ENCODE results near the gene DEGS2.

The DEGS2 gene

GRCh38 chr14:100132903-100133510, 26.4 kb downstream of the DEGS2 start:
- Histone ChIP-seq H3F3A (ENCODE audit: control insufficient read depth, insufficient read depth) (no peaks in the 10 kb centered on the region), H3K27ac (ENCODE audit: low read depth, low read length) (no peak overlapping the region), H3K9me3 (ENCODE audit: control insufficient read depth, insufficient read depth, low read length) (no peaks in the 10 kb centered on the region), H3K4me2 (ENCODE audit: low read length) (no peak overlapping the region), H3K27me3 (ENCODE audit: control insufficient read depth, low read length) (no peaks in the 10 kb centered on the region), H3K9me2 (replicated peaks; ENCODE audit: control insufficient read depth, low read length) (no peaks in the 10 kb centered on the region), H3K4me1 (ENCODE audit: control insufficient read depth, low read length) (no peaks in the 10 kb centered on the region), H3K79me2 (ENCODE audit: control insufficient read depth, low read length) (no peaks in the 10 kb centered on the region), H4K20me1 (ENCODE audit: control insufficient read depth, insufficient read depth, low read depth, low read length) (no peaks in the 10 kb centered on the region), H3K4me3 (ENCODE audit: low read length) (no peak overlapping the region), H3K36me3 (ENCODE audit: control insufficient read depth, low read length) (no peaks in the 10 kb centered on the region)
- TF ChIP-seq EZH2phosphoT487 (IDR thresholded peaks at IDR 0.05; ENCODE audit: borderline replicate concordance, low read length) = no peak
- no peak for TF ChIP-seq CTCF (IDR thresholded peaks at IDR 0.05; ENCODE audit: low read depth, low read length, poor library complexity, severe bottlenecking)

- no peaks in the 10 kb centered on the region for H3F3A ChIP-seq (ENCODE audit: control insufficient read depth, insufficient read depth)
- H4K20me1 ChIP-seq (ENCODE audit: control insufficient read depth, insufficient read depth, low read depth, low read length) = no peaks in the 10 kb centered on the region
These were observed 27.1 kb downstream of the DEGS2 start for GRCh38 chr14:100132161-100132902.

GRCh38 chr14:100131181-100131580, 28.3 kb downstream of the DEGS2 start:
- Histone ChIP-seq H3K27ac (ENCODE audit: low read depth, low read length) (no peak overlapping the region), H3K79me2 (ENCODE audit: control insufficient read depth, low read length) (no peaks in the 10 kb centered on the region), H3K9me2 (replicated peaks; ENCODE audit: control insufficient read depth, low read length) (no peaks in the 10 kb centered on the region), H3K9me3 (ENCODE audit: control insufficient read depth, insufficient read depth, low read length) (no peaks in the 10 kb centered on the region), H4K20me1 (ENCODE audit: control insufficient read depth, insufficient read depth, low read depth, low read length) (no peaks in the 10 kb centered on the region), H3K4me3 (ENCODE audit: low read length) (no peak overlapping the region), H3K4me2 (ENCODE audit: low read length) (no peak overlapping the region), H3F3A (ENCODE audit: control insufficient read depth, insufficient read depth) (no peaks in the 10 kb centered on the region), H3K27me3 (ENCODE audit: control insufficient read depth, low read length) (no peaks in the 10 kb centered on the region), H3K36me3 (ENCODE audit: control insufficient read depth, low read length) (no peaks in the 10 kb centered on the region), H3K4me1 (ENCODE audit: control insufficient read depth, low read length) (no peaks in the 10 kb centered on the region)
- no peak for TF ChIP-seq EZH2phosphoT487 (IDR thresholded peaks at IDR 0.05; ENCODE audit: borderline replicate concordance, low read length)
- no peak for TF ChIP-seq CTCF (IDR thresholded peaks at IDR 0.05; ENCODE audit: low read depth, low read length, poor library complexity, severe bottlenecking)

More at GRCh38 chr14:100132161-100132902, 27.1 kb downstream of the DEGS2 start:
- no peak overlapping the region for H3K4me3 ChIP-seq (ENCODE audit: low read length)
- no peaks in the 10 kb centered on the region for H3K79me2 ChIP-seq (ENCODE audit: control insufficient read depth, low read length)
- no peaks in the 10 kb centered on the region for H3K4me1 ChIP-seq (ENCODE audit: control insufficient read depth, low read length)
- TF ChIP-seq EZH2phosphoT487 (IDR thresholded peaks at IDR 0.05; ENCODE audit: borderline replicate concordance, low read length) (no peak), CTCF (IDR thresholded peaks at IDR 0.05; ENCODE audit: low read depth, low read length, poor library complexity, severe bottlenecking) (no peak)
- H3K9me2 ChIP-seq (replicated peaks; ENCODE audit: control insufficient read depth, low read length) = no peaks in the 10 kb centered on the region
- no peaks in the 10 kb centered on the region for H3K36me3 ChIP-seq (ENCODE audit: control insufficient read depth, low read length)
- H3K27me3 ChIP-seq (ENCODE audit: control insufficient read depth, low read length) = no peaks in the 10 kb centered on the region
- no peak overlapping the region for H3K27ac ChIP-seq (ENCODE audit: low read depth, low read length)
- H3K9me3 ChIP-seq (ENCODE audit: control insufficient read depth, insufficient read depth, low read length) = no peaks in the 10 kb centered on the region
- H3K4me2 ChIP-seq (ENCODE audit: low read length) = no peak overlapping the region
